ENCODE results near the gene OSBPL7. TPM values are rescaled to one million over a fixed set of nuclear protein-coding genes. Genes with fewer than 3 reads are reported as not detected.

Gene OSBPL7
- 3.5 and 4.3 TPM in 2 replicates for total RNA-seq

GRCh38 chr17:47821424-47822391 lies at the start of gene OSBPL7:
Gene OSBPL7, minus strand, starts transcription at chr17:47821794. Its CDS starts 1,516 bp downstream, at chr17:47820278.

GRCh38 chr17:47850692-47851573 lies 29.3 kb upstream of the OSBPL7 start, which contains the start of gene SP6:
Gene SP6, minus strand, starts transcription at chr17:47851163. Its CDS starts 2,734 bp downstream, at chr17:47848429.

GRCh38 chr17:47840742-47841487 lies 19.3 kb upstream of the OSBPL7 start, which contains the start of gene SCRN2:
Gene SCRN2, minus strand, starts transcription at chr17:47841273. Its CDS starts 430 bp downstream, at chr17:47840843.

GRCh38 chr17:47831003-47831933 lies 9.7 kb upstream of the OSBPL7 start, which contains the start of the genes LRRC46 and MRPL10:
Gene LRRC46, plus strand, starts transcription at chr17:47831670. Its CDS starts 320 bp downstream, at chr17:47831990.
Gene MRPL10, minus strand, starts transcription at chr17:47831541. Its CDS starts 30 bp downstream, at chr17:47831511.

Other genes starting within 250 kb of the OSBPL7 start
- gene KPNB1, start 171.9 kb downstream of the OSBPL7 start, total RNA-seq = 545 and 705 TPM in 2 replicates
- gene TBKBP1, start 127.6 kb downstream of the OSBPL7 start, total RNA-seq = 9.3 and 12.9 TPM in 2 replicates
- 0.29 TPM in 1 of 2 replicates, not detected in the other for gene TBX21, start 88.6 kb downstream of the OSBPL7 start, total RNA-seq
- 30.6 and 56.2 TPM in 2 replicates for gene MRPL10, start 9.7 kb upstream of the OSBPL7 start, total RNA-seq
- 0.22 and 0.29 TPM in 2 replicates for gene LRRC46, start 9.9 kb upstream of the OSBPL7 start, total RNA-seq
- 30.8 and 33.7 TPM in 2 replicates for gene SCRN2, start 19.5 kb upstream of the OSBPL7 start, total RNA-seq
- gene SP6, start 29.4 kb upstream of the OSBPL7 start, total RNA-seq = 0.22 and 0.43 TPM in 2 replicates
- 3.7 and 6.6 TPM in 2 replicates for gene SP2, start 74.4 kb upstream of the OSBPL7 start, total RNA-seq
- 37.9 and 52.0 TPM in 2 replicates for gene PNPO, start 119.8 kb upstream of the OSBPL7 start, total RNA-seq
- not detected in 2 replicates for gene PRR15L, start 136.1 kb upstream of the OSBPL7 start, total RNA-seq
- gene CDK5RAP3, start 149.3 kb upstream of the OSBPL7 start, total RNA-seq = 45.5 and 85.3 TPM in 2 replicates
- gene COPZ2, start 216.0 kb upstream of the OSBPL7 start, total RNA-seq = 35.1 and 90.2 TPM in 2 replicates
- gene NFE2L1, start 226.6 kb upstream of the OSBPL7 start, total RNA-seq = 107 and 420 TPM in 2 replicates